ENCODE data around the gene MAP3K13.
"Not testable (repeated sequence)": the region's sequence is repeated elsewhere in the genome, so short reads cannot be mapped to it uniquely, and the experiment has no call there.

MAP3K13 gene

GRCh38 chr3:185342459-185343174 lies 20.3 kb upstream of the MAP3K13 start:
- DNase-seq = no peak

- DNase-seq = no peak
Measured at GRCh38 chr3:185347399-185347798, 15.5 kb upstream of the MAP3K13 start.

GRCh38 chr3:185350841-185351240 lies 12.1 kb upstream of the MAP3K13 start:
- no peak for DNase-seq

- no peak for DNase-seq
Measured at GRCh38 chr3:185351396-185351795, 11.5 kb upstream of the MAP3K13 start.

GRCh38 chr3:185353225-185353624 lies 9.7 kb upstream of the MAP3K13 start:
- DNase-seq = no peak

- DNase-seq = peak; percentile 38
Measured at GRCh38 chr3:185353823-185354614, 8.9 kb upstream of the MAP3K13 start.

GRCh38 chr3:185356499-185356898 lies 6.4 kb upstream of the MAP3K13 start:
- no peak for DNase-seq

GRCh38 chr3:185361920-185362319 lies 1.0 kb upstream of the MAP3K13 start:
- no peak for DNase-seq

- no peak for DNase-seq
Measured at GRCh38 chr3:185363662-185364203, 797 bp downstream of the MAP3K13 start.

GRCh38 chr3:185365291-185366073 lies 2.5 kb downstream of the MAP3K13 start:
- no peak for DNase-seq

- DNase-seq = no peak
Measured at GRCh38 chr3:185366074-185366335, 3.1 kb downstream of the MAP3K13 start.

GRCh38 chr3:185366913-185367312 lies 4.0 kb downstream of the MAP3K13 start:
- no peak for DNase-seq

- DNase-seq = not testable (repeated sequence)
Measured at GRCh38 chr3:185370349-185370748, 7.4 kb downstream of the MAP3K13 start.

- no peak for DNase-seq
Measured at GRCh38 chr3:185371306-185372074, 8.6 kb downstream of the MAP3K13 start.

- DNase-seq = no peak
Measured at GRCh38 chr3:185381320-185382058, 18.6 kb downstream of the MAP3K13 start.

- DNase-seq = no peak
Measured at GRCh38 chr3:185382154-185382553, 19.2 kb downstream of the MAP3K13 start.

GRCh38 chr3:185386515-185386914 lies 23.6 kb downstream of the MAP3K13 start:
- DNase-seq = not testable (repeated sequence)

GRCh38 chr3:185387646-185388045 lies 24.7 kb downstream of the MAP3K13 start:
- no peak for DNase-seq

GRCh38 chr3:185393055-185393454 lies 30.1 kb downstream of the MAP3K13 start:
- no peak for DNase-seq

GRCh38 chr3:185397676-185398075 lies 34.7 kb downstream of the MAP3K13 start:
- DNase-seq = no peak

- no peak for DNase-seq
Measured at GRCh38 chr3:185399737-185400667, 37.1 kb downstream of the MAP3K13 start.

All from activated CD4-positive, alpha-beta T cell treated with anti-CD3 and anti-CD28 coated beads for 1 hour (primary cell).